NCI-H1436 (cell line): ENCODE results near the gene ACACA.
A peak's percentile ranks its signal among the peaks of the same experiment; 100 is the strongest.
"Not testable (repeated sequence)": the region's sequence is repeated elsewhere in the genome, so short reads cannot be mapped to it uniquely, and the experiment has no call there.

Experiments used
- DNase-seq: peaks from one replicate; lab custom pipeline; 2025; lab: John Stamatoyannopoulos, UW

Gene ACACA

GRCh38 chr17:37098152-37098551 lies 308.5 kb downstream of the ACACA start:
- no peak for DNase-seq

- no peak for DNase-seq
Observed at GRCh38 chr17:37097154-37097553, 309.5 kb downstream of the ACACA start.

DNA sequence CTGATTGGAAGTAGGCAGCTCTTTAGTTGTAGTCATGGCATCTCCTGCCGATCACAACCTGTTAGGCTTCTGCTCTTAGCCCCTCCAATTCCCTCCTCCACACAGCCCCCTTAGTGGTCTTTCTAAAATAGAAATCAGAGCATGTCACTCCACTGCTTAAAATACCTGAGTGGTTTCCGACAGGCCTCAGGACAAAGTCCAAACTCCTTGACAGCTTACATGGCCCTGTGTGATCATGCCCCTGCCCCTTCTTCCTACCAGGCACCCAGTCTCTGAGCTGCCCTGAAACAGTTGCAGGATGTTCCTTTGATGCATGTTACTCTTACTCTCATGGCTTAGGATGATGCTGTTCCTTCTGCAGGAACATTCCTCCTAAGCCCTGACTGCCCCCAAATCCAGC lies 310.6 kb downstream of the ACACA start:
- DNase-seq, result no peak

- DNase-seq, result no peak
Observed at GRCh38 chr17:37094391-37094790, 312.2 kb downstream of the ACACA start.

DNA sequence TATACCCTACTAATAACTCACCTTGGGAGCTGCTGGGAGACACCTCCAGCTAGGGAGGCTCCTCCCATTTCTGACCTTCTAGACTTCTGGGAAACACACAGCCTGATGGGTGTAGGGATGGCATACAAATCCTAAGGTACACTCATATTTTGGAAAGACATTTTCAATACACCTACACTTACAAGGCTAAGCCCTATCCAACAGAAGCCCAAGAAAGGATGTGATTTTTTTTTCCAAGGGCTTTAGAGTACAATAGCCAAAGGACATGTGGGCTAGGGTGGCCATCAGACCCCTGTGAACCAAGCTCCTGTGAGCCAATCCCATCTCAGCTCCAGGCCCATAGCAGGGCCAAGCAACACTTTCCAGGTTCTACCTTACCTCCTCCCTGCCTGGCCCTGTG lies 313.9 kb downstream of the ACACA start:
- DNase-seq, result no peak

DNA sequence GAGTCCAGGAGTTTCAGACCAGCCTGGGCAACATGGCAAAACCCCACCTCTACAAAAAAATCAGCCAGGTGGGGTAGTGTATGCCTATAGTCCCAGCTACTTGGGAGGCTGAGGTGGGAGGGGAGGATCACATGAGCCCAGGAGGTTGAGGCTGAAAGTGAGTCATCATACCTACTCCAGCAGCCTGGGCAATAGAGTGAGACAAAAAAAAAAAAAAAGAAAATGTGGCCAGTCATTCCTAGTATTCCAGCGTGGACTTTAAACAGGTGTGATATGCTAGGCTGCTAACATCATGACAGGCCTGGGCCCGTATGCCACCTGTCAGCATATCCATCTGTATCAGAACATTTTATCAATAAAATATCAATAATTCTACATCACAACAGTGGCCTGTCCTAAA lies 314.6 kb downstream of the ACACA start:
- no peak for DNase-seq

DNA sequence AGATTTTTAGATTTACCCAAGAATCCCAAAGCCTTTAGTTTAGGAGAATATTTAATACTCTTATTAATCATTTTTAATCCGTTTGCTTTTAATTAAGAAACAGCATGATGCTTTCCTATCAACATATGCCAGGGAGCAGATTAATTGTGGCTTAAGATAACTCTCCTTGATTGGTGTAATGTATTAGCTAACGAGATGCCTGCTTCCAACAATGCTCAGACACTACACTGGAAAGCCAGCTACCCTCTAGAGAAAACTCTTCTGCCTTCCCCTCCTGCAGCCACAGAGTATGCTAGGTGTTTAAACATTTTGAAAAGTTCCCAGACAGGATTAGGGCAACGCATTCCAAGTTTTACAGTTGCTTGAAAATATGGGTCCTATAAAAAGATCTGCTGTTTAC lies 315.7 kb downstream of the ACACA start:
- DNase-seq, result no peak

GRCh38 chr17:37089956-37090355 lies 316.7 kb downstream of the ACACA start:
- DNase-seq, result no peak

GRCh38 chr17:37088913-37089312 lies 317.7 kb downstream of the ACACA start:
- no peak for DNase-seq

GRCh38 chr17:37088459-37088858 lies 318.2 kb downstream of the ACACA start:
- peak; percentile 58 for DNase-seq

- no peak for DNase-seq
Observed at GRCh38 chr17:37087683-37088082, 319.0 kb downstream of the ACACA start.

DNA sequence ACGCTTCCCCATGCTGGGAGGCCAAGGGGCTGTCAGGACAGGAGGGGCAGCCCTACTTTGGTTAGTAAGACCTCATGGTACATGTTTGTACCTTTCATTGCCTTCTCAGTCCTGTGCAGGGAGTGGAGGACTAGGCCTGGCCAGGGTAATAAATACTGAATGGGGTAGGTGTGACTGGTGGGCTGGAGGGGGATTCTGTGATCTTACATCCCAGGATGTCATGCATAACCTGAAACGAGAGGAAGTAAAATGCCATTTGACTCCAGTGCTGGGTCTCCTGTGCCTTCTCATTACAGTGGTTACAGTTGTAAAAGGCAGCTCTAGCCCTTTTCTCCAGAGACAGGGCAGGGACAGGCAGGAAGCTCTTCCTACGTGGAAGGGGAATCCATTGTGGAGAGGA lies 319.7 kb downstream of the ACACA start:
- no peak for DNase-seq

GRCh38 chr17:37086334-37086733 lies 320.3 kb downstream of the ACACA start:
- DNase-seq, result no peak

GRCh38 chr17:37084372-37084771 lies 322.3 kb downstream of the ACACA start:
- DNase-seq, result no peak

- no peak for DNase-seq
Observed at GRCh38 chr17:37083456-37083855, 323.2 kb downstream of the ACACA start.

DNA sequence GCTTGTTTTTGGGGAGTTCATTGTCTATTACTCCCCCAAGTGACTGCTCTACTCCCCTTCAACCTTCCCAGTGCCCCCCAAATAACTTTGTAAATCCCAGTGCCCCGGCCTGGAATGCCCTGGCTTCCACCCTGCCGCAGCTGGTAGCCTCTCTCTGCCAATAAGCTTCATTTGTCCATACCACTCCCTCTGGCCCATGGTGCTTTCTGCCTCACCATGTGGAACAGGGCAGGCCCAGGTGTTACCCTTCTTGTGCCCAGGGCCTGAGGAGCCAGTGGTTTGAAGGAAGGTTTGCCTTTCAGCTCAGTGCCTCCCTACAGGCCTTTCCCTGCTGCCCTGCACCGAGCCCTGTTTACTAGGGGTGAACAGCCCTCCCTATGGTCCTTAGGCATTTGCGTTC lies 323.7 kb downstream of the ACACA start:
- DNase-seq, result no peak

- no peak for DNase-seq
Observed at GRCh38 chr17:37082311-37082860, 324.2 kb downstream of the ACACA start.

GRCh38 chr17:37081287-37081686 lies 325.3 kb downstream of the ACACA start:
- DNase-seq, result no peak

DNA sequence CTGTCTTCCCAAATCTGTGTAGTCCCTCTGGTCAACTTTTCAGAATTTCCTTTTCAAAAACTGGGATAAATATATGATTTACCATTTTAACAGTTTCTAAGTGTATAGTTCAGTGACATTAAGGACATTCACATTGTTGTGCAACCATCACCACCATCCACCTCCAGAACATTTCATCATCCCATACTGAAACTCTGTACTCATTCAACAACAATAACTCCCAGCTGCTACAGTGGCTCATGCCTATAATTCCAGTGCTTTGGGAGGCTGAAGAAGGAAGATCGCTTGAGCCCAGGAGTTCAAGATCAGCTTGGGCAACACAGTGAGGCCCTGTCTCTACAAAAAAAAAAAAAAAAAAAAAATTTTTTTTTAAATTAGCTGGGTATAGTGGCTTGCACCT lies 326.9 kb downstream of the ACACA start:
- DNase-seq, result no peak

DNA sequence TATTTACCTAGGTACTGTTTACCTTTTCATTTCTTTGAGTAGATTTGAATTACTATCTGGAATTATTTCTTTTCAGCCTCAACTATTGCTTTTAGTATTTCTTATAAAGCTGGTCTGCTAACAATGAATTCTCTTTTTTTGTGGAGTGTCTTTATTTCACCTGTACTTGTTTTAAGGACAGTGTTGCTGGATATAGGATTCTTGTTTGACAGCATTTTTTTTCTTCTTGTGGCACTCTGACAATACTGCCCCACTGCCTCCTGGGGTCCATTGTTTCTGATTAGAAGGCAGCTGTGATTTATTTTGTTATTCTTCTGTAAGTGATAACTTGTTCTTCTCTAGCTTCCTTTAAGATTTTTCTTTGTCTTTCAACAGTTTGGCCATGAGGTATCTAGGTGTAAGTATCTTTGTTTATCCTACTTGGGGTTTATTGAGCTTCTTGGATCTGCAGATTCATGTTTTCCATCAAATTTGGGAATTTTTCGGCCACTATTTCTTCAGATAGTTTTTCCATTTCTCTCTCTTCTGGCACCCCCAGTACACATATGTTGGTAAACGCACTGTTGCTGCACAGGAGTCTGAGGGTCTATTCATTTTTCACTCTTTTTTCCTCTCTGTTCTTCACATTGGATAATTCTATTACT lies 327.4 kb downstream of the ACACA start:
- no peak for DNase-seq

GRCh38 chr17:37073464-37073863 lies 333.2 kb downstream of the ACACA start:
- not testable (repeated sequence) for DNase-seq

DNA sequence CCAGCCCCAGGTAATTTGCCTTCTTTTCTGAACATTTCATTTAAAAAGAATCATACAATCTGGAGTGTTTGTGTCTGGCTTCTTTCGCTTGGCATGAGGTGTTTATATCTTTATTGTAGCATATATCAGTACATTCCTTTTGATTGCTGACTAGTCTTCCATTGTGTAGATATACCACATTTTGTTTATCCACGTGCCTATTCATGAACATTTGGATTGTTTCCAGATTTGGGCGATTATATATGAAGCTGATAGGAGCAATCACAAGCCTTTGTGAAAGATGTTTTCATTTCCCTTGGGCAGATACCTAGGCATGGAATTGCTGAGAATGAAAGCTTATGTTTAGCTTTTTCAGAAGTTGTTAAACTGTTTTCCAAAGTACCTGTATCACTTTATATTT lies 337.5 kb downstream of the ACACA start:
- no peak for DNase-seq

DNA sequence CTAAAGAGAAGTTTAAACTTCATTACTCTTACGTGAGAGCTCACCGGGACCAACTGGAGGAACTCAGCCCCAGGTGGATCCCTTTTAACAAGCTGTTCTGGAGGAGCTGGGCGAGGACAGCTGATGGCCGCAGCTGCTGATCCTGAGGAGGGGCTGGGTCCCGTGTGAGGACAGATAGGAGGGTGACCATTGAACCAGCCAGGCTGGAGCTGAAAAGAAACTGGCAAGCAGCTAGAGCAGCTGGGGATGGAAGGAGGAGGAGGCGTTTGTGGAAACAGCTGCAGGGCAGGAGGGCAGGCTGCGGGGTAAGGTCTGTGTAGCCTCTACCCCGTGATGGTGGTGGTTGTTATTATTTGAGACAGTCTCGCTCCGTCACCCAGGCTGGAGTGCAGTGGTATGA lies 338.4 kb downstream of the ACACA start:
- no peak for DNase-seq

DNA sequence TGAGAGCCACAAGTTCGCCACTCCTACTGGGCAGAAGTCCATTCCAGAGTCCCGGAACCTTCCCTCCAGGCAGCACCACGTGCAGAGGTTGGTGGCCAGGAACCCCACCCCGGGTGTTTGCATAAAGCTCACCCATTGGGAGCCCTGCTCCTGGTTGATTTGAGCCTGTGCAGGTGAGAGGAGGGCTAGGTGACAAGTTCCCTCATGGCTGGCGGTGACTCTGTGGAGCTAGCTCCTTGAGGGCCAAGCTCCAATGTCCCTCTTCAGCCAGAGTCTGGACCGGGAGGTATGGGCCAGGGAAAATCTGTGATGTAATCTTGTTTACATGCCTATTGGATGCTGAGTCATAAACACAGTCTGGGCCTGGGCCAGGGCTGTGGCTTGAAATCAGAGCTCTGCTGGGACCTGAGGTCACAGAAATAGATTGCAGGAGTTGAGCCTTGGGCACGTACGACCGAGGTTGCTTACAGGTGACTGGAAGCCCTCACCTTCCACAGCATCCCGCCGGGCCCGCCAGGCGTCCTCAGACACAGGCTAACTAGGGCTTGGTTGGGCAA lies 339.0 kb downstream of the ACACA start:
- DNase-seq, result no peak
